ENCODE results near the gene LHX1.
A peak's percentile ranks its signal among the peaks of the same experiment; 100 is the strongest.

LHX1 gene

DNA sequence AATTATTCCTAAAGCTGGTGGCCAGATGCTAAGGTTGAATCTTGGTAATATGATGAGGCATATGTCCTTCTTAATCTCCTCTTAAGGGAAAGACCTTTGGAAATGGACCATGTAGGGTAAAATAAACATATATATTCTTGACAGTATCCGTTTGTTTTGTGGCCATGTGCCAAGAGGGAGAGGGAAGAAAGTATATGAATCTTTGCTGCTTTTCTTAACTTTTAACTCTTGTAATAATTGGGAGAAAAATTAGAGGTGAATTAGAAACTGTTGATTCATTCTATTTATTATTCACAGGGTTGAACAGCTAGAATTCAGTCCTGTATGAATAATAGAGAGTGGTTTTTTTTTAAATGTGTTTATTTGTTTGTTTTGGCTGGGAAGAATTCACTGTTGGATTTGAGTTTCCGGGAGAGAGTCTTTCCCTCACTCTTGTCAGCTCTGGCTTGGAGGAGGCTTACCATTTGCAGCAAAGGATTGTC is 43.0 kb downstream of the LHX1 start:
- H3K27ac Mint-ChIP-seq, result peak overlapping the region; percentile 12
- H3K4me1 Mint-ChIP-seq, result peaks cover 36% of the 10 kb centered on the region
- peaks cover 17% of the 10 kb centered on the region for H3K36me3 Mint-ChIP-seq
- H3K4me3 Mint-ChIP-seq, result no peak overlapping the region
- peaks cover 3% of the 10 kb centered on the region for H3K9me3 Mint-ChIP-seq
- H3K27me3 Mint-ChIP-seq, result no peaks in the 10 kb centered on the region
- DNase-seq (ENCODE audit: low spot score in 2 of 2), result no peak
- ATAC-seq (ENCODE audit: low read depth), result no peak

DNA sequence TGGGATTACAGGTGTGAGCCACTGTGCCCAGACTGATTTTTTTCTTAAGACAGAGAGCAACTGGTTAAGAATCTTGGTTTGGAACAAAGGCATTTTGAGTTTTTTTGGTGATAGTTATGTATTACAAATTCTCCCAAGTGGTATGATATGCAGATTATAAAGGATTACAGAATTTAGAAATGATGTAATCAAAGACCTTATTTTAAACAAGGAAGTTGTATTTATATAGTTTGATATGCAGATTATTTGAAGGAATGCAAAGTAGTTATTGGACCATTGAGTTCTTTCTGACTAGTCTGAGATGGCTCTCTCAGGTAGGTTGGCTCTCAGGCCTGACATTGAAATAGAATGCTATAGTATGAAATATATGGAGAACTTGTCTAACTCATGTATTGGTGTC is 46.3 kb downstream of the LHX1 start:
- peaks cover 31% of the 10 kb centered on the region for H3K36me3 Mint-ChIP-seq
- DNase-seq (ENCODE audit: low spot score in 2 of 2) (no peak), ATAC-seq (ENCODE audit: low read depth) (no peak)
- peaks cover 3% of the 10 kb centered on the region for H3K9me3 Mint-ChIP-seq
- no peak overlapping the region for H3K27ac Mint-ChIP-seq
- no peaks in the 10 kb centered on the region for H3K27me3 Mint-ChIP-seq
- no peak overlapping the region for H3K4me3 Mint-ChIP-seq
- H3K4me1 Mint-ChIP-seq, result peaks cover 26% of the 10 kb centered on the region

DNA sequence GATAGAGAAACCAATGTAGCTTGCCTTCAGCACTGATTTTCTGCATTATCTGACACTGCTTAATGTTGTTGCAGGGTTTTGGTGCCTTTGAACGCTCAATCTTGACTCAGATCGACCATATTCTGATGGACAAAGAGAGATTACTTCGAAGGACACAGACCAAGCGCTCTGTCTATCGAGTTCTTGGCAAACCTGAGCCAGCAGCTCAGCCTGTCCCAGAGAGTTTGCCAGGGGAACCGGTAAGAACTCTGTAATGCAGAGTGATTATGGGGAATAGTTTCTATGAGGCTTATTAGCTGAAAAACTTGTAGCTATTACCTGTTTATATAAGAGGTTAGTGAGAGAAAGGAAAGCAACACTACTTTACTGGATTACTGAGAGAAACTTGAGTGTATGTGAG is 51.9 kb downstream of the LHX1 start:
- Mint-ChIP-seq H3K9me3 (no peaks in the 10 kb centered on the region), H3K4me3 (no peak overlapping the region), H3K4me1 (peaks cover 10% of the 10 kb centered on the region), H3K27ac (no peak overlapping the region), H3K36me3 (peaks cover 40% of the 10 kb centered on the region), H3K27me3 (no peaks in the 10 kb centered on the region)
- ATAC-seq (ENCODE audit: low read depth) (no peak), DNase-seq (ENCODE audit: low spot score in 2 of 2) (no peak)

DNA sequence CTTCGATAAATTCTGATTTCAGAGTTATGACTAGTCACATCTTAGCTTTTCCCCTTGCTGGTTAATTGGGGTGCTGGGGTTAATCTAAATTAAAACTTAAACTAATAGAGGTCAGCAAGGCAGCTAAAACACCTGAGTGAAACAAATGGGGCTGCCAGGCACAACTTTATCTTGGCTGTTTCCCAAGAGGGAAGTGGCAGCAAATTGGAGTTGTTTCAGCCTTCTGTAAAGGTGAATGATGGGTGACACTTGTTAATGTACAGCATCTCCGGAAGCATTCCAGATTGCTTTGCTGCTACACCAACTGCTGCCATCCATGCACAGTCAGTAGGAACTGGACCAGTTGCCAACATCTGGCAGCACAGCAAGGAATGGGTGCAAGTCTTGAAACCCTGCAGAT is 55.4 kb downstream of the LHX1 start:
- peaks cover 56% of the 10 kb centered on the region for H3K36me3 Mint-ChIP-seq
- DNase-seq (ENCODE audit: low spot score in 2 of 2), result no peak
- ATAC-seq (ENCODE audit: low read depth), result no peak
- no peaks in the 10 kb centered on the region for H3K9me3 Mint-ChIP-seq
- H3K4me1 Mint-ChIP-seq, result peaks cover 5% of the 10 kb centered on the region
- no peak overlapping the region for H3K4me3 Mint-ChIP-seq
- H3K27ac Mint-ChIP-seq, result no peak overlapping the region
- no peaks in the 10 kb centered on the region for H3K27me3 Mint-ChIP-seq

- Mint-ChIP-seq H3K27me3 (no peaks in the 10 kb centered on the region), H3K4me1 (peaks cover 5% of the 10 kb centered on the region), H3K36me3 (peaks cover 58% of the 10 kb centered on the region), H3K27ac (no peak overlapping the region), H3K9me3 (no peaks in the 10 kb centered on the region), H3K4me3 (no peak overlapping the region)
- DNase-seq (ENCODE audit: low spot score in 2 of 2) (no peak), ATAC-seq (ENCODE audit: low read depth) (no peak)
Measured at GRCh38 chr17:36993227-36993626, 56.0 kb downstream of the LHX1 start.
